ENCODE data around the gene PREB. TPM values are rescaled to one million over a fixed set of nuclear protein-coding genes. Genes with fewer than 3 reads are reported as not detected.

Gene PREB
- total RNA-seq, 2 experiments from 2014 or later = 96.8 to 113 TPM

DNA sequence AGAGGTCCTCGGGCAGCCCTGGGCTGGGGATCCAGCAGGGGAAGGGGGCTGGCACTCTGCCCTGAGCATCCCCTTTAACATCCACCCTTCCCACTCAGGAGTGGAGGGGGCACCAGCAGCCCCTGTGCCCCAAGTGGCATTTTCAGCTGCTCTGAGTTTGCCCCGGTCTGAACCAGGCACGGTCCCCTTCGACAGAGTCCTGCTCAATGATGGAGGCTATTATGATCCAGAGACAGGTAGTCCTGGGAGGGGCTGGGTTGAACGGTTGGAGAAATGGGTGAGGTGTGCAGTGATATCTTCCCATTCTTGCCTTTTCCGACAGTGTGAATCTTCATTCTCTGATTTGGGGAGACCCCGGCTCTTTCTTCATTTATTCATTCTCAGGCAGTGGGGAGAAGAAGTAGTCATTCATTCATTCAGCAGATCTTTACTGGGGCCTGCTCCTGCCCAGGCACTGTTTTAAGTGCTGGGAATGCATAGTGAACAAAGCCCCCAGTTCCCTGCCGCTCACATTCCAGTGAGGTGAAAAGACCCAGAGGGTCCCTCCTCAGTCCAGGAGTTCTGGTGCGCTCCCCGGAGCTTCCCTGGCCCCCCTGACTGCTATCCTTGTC lies 49.3 kb downstream of the PREB start:
- BruUV-seq (replicated peaks) = no TSS peak
- no peak for DNase-seq (ENCODE audit: low spot score)
- H3K27ac ChIP-seq (ENCODE audit: low read depth, low read length, poor library complexity, severe bottlenecking) = no peak overlapping the region
- peak overlapping the region; percentile 73 for H3K4me3 ChIP-seq (ENCODE audit: low read depth, low read length, poor library complexity, severe bottlenecking)
- no peak overlapping the region for H2AFZ ChIP-seq (ENCODE audit: low read length)
- POLR2A ChIA-PET = interaction anchor here (1.1 to 1.7 kb wide), 2 partner anchors 35 to 42 kb away, joined by 3 read pairs; no protein-coding TSS in a partner anchor
- H3K9me2 ChIP-seq (ENCODE audit: insufficient read depth, low read length) = no peaks in the 10 kb centered on the region
- intact Hi-C loops (cut with micrococcal nuclease; ENCODE audit: unreplicated experiment) = no loop called here
- CTCF ChIA-PET (ENCODE audit: unreplicated experiment) = interaction anchor here (0.6 kb wide), 1 partner anchor 166 kb away, joined by 4 read pairs; no protein-coding TSS in a partner anchor
- no peaks in the 10 kb centered on the region for H4K20me1 ChIP-seq (ENCODE audit: insufficient read depth, low read length)
- H3K79me2 ChIP-seq (ENCODE audit: insufficient read depth, low read depth, low read length) = no peaks in the 10 kb centered on the region
- peaks cover 56% of the 10 kb centered on the region for H3K4me1 ChIP-seq (ENCODE audit: insufficient read depth, low read length, poor library complexity, severe bottlenecking)
- H3K9me3 ChIP-seq (ENCODE audit: low read length) = no peaks in the 10 kb centered on the region
- H3K36me3 ChIP-seq (ENCODE audit: insufficient read depth, low read length) = no peaks in the 10 kb centered on the region
- no peak for TF ChIP-seq EZH2phosphoT487 (IDR thresholded peaks at IDR 0.05; ENCODE audit: borderline replicate concordance, low read depth, low read length)
- TF ChIP-seq, protein P1, sequence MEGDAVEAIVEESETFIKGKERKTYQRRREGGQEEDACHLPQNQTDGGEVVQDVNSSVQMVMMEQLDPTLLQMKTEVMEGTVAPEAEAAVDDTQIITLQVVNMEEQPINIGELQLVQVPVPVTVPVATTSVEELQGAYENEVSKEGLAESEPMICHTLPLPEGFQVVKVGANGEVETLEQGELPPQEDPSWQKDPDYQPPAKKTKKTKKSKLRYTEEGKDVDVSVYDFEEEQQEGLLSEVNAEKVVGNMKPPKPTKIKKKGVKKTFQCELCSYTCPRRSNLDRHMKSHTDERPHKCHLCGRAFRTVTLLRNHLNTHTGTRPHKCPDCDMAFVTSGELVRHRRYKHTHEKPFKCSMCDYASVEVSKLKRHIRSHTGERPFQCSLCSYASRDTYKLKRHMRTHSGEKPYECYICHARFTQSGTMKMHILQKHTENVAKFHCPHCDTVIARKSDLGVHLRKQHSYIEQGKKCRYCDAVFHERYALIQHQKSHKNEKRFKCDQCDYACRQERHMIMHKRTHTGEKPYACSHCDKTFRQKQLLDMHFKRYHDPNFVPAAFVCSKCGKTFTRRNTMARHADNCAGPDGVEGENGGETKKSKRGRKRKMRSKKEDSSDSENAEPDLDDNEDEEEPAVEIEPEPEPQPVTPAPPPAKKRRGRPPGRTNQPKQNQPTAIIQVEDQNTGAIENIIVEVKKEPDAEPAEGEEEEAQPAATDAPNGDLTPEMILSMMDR (conservative IDR thresholded peaks at IDR 0.05; ENCODE audit: low read length) = no peak
- H3K4me2 ChIP-seq (ENCODE audit: low read length) = peak overlapping the region; percentile 98

DNA sequence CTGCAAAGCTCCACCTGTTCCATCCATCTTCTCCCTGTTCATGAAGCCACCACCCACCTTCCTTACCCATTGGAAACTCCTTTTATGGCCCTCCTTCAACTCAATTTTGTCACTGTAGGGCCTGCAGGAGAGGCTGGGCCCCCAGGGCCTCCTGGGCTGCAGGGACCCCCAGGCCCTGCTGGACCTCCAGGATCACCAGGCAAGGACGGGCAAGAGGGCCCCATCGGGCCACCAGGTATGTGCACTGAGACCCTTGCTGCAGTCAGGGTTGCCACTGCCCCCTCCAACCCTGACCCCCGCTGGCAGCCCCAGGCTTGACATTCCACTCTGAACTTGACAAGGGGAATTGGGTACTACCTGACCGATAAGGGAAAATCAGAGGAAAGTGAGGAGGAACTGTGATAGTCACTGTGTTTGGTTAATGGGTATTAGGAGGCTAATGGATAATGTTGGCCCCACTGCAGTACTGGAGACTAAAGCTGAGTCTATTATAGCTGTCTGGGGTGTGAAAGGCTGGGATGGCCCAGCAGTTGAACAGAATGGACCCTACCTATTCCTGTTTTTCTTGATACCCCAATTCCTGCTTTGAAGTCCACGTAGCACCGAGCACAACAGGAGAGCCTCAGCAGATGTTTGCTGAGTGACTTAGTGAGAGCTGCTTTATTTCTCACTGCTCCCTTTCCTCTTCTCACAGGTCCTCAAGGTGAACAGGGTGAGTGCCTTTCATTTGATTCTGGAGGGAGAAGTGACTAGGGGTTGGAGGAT lies 50.0 kb downstream of the PREB start:
- POLR2A ChIA-PET = interaction anchor here (0.7 to 1.7 kb wide), 2 partner anchors 30 to 34 kb away, joined by 3 read pairs; no protein-coding TSS in a partner anchor

More for the DNA sequence above, 50.0 kb downstream of the PREB start:
- Histone ChIP-seq H4K20me1 (ENCODE audit: insufficient read depth, low read length) (no peaks in the 10 kb centered on the region), H3K27ac (ENCODE audit: low read depth, low read length, poor library complexity, severe bottlenecking) (no peak overlapping the region), H3K4me1 (ENCODE audit: insufficient read depth, low read length, poor library complexity, severe bottlenecking) (peaks cover 58% of the 10 kb centered on the region), H2AFZ (ENCODE audit: low read length) (no peak overlapping the region), H3K9me3 (ENCODE audit: low read length) (no peaks in the 10 kb centered on the region), H3K4me3 (ENCODE audit: low read depth, low read length, poor library complexity, severe bottlenecking) (no peak overlapping the region), H3K4me2 (ENCODE audit: low read length) (no peak overlapping the region), H3K9me2 (ENCODE audit: insufficient read depth, low read length) (no peaks in the 10 kb centered on the region), H3K79me2 (ENCODE audit: insufficient read depth, low read depth, low read length) (no peaks in the 10 kb centered on the region), H3K36me3 (ENCODE audit: insufficient read depth, low read length) (no peaks in the 10 kb centered on the region)
- CTCF ChIA-PET (ENCODE audit: unreplicated experiment) = interaction anchor here (0.9 kb wide), 1 partner anchor 12 kb away, joined by 3 read pairs; no protein-coding TSS in a partner anchor
- BruUV-seq (replicated peaks) = TSS peak; percentile 67
- TF ChIP-seq, protein P1 (conservative IDR thresholded peaks at IDR 0.05; ENCODE audit: low read length) = no peak
- TF ChIP-seq EZH2phosphoT487 (IDR thresholded peaks at IDR 0.05; ENCODE audit: borderline replicate concordance, low read depth, low read length) = no peak
- no peak for DNase-seq (ENCODE audit: low spot score)
- intact Hi-C loops (cut with micrococcal nuclease; ENCODE audit: unreplicated experiment) = no loop called here
